Forelimb muscle (tissue), 1 donor: ENCODE measurements around the gene MRPS2. TPM values are rescaled to one million over a fixed set of nuclear protein-coding genes. Genes with fewer than 3 reads are reported as not detected.
"Not testable (repeated sequence)": the region's sequence is repeated elsewhere in the genome, so short reads cannot be mapped to it uniquely, and the experiment has no call there.

Experiments
- DNase-seq: peaks from one replicate; pipeline ENCODE4 v3.0.0-alpha.2; 2013; ENCODE audit warnings: low read depth
- polyA plus RNA-seq: library from polyadenylated mRNA; unstranded; fragments of 120-200 nt; gene quantifications from one replicate; pipeline ENCODE4 v1.2.1, GENCODE V29; 2013; ENCODE audit not compliant: insufficient read length

MRPS2 gene
- polyA plus RNA-seq, 1 donor, result 32.5 TPM

- no peak for DNase-seq
These were observed 30.6 kb downstream of the MRPS2 start for GRCh38 chr9:135531096-135531495.

- no peak for DNase-seq
These were observed 32.6 kb downstream of the MRPS2 start for GRCh38 chr9:135533113-135533512.

- DNase-seq, result no peak
These were observed 33.2 kb downstream of the MRPS2 start for GRCh38 chr9:135533674-135534073.

- DNase-seq, result not testable (repeated sequence)
These were observed 33.8 kb downstream of the MRPS2 start for GRCh38 chr9:135534192-135534711.

GRCh38 chr9:135534826-135535225 is 34.3 kb downstream of the MRPS2 start:
- DNase-seq, result not testable (repeated sequence)

- DNase-seq, result not testable (repeated sequence)
These were observed 35.1 kb downstream of the MRPS2 start for GRCh38 chr9:135535631-135536030.

- DNase-seq, result no peak
These were observed 35.7 kb downstream of the MRPS2 start for GRCh38 chr9:135536216-135536615.

- DNase-seq, result not testable (repeated sequence)
These were observed 42.9 kb downstream of the MRPS2 start for GRCh38 chr9:135543262-135543894.

- DNase-seq, result no peak
These were observed 44.6 kb downstream of the MRPS2 start for GRCh38 chr9:135544981-135545635.

- DNase-seq, result not testable (repeated sequence)
These were observed 45.2 kb downstream of the MRPS2 start, which contains the start of gene OBP2A for GRCh38 chr9:135545646-135546176. Gene OBP2A (plus strand): TSS chr9:135546126. CDS start chr9:135546181, 55 bp downstream.

GRCh38 chr9:135546792-135547617 is 46.5 kb downstream of the MRPS2 start:
- DNase-seq, result not testable (repeated sequence)

GRCh38 chr9:135547756-135548736 is 47.6 kb downstream of the MRPS2 start:
- DNase-seq, result no peak

- not testable (repeated sequence) for DNase-seq
These were observed 49.2 kb downstream of the MRPS2 start for GRCh38 chr9:135549478-135550343.

- no peak for DNase-seq
These were observed 49.9 kb downstream of the MRPS2 start for GRCh38 chr9:135550344-135550918.

GRCh38 chr9:135551031-135551430 is 50.5 kb downstream of the MRPS2 start:
- no peak for DNase-seq

GRCh38 chr9:135551456-135551855 is 51.0 kb downstream of the MRPS2 start:
- DNase-seq, result no peak

GRCh38 chr9:135552021-135552697 is 51.7 kb downstream of the MRPS2 start:
- DNase-seq, result no peak

GRCh38 chr9:135552698-135553171 is 52.3 kb downstream of the MRPS2 start:
- no peak for DNase-seq
